Esophagus muscularis mucosa (tissue), 4 donors: ENCODE results near the gene SLC7A7. TPM values are rescaled to one million over a fixed set of nuclear protein-coding genes. Genes with fewer than 3 reads are reported as not detected.
A peak's percentile ranks its signal among the peaks of the same experiment; 100 is the strongest.

Experiments used
- DNase-seq: peaks from one replicate; pipeline ENCODE4 v3.0.0-alpha.2; 2017; ENCODE audit errors: extremely low spot score
- H3K27ac ChIP-seq, 4 donors: fragments of 200-600 bp; sonication (generic); replicated peaks in 1 of 4; 1 replicate in 3 of 4; 2 replicates in 1 of 4; pipeline ENCODE4 v1.5.1; 2016 to 2019; ENCODE audit warnings: mild to moderate bottlenecking in 1 of 4
- H3K27me3 ChIP-seq, 4 donors: fragments of 200-600 bp; sonication (generic); one replicate each; pipeline versions ENCODE4 v1.5.1 to v1.6.0; 2016 to 2019
- H3K36me3 ChIP-seq, 4 donors: fragments of 200-600 bp; sonication (generic); one replicate each; pipeline ENCODE4 v1.5.1; 2016 to 2019
- H3K4me1 ChIP-seq, 4 donors: fragments of 200-600 bp; sonication (generic); one replicate each; pipeline ENCODE4 v1.5.1; 2016 to 2019
- H3K4me3 ChIP-seq, 4 donors: fragments of 200-600 bp; sonication (generic); 1 replicate in 2 of 4; 2 replicates in 2 of 4; pipeline ENCODE4 v1.5.1; 2016 to 2019; ENCODE audit warnings: mild to moderate bottlenecking in 4 of 4, moderate library complexity in 1 of 4
- H3K9me3 ChIP-seq, 4 donors: fragments of 200-600 bp; sonication (generic); 1 replicate in 3 of 4; 2 replicates in 1 of 4; pipeline ENCODE4 v1.5.1; 2016 to 2019
- CTCF ChIP-seq, 3 experiments: fragments of 200-600 bp in 2 of 3; fragments of 450-650 bp in 1 of 3; sonication (generic) in 2 of 3; IDR thresholded peaks; one replicate each; pipeline ENCODE4 v1.5.1; 2017 to 2019; ENCODE audit warnings: antibody characterized with exemption in 3 of 3, mild to moderate bottlenecking in 2 of 3, moderate library complexity in 1 of 3
- EP300 ChIP-seq: sonication (generic); formaldehyde crosslinking; IDR thresholded peaks from one replicate; pipeline ENCODE4 v1.6.1; 2017; ENCODE audit warnings: antibody characterized with exemption
- POLR2A ChIP-seq: fragments of 450-650 bp; IDR thresholded peaks from one replicate; pipeline ENCODE4 v1.6.1; 2017; ENCODE audit warnings: antibody characterized with exemption, moderate library complexity, mild to moderate bottlenecking, low read depth
- POLR2AphosphoS5 ChIP-seq, 2 donors: sonication (generic); formaldehyde crosslinking; IDR thresholded peaks; one replicate each; pipeline ENCODE4 v1.6.1; 2017; ENCODE audit warnings: antibody characterized with exemption in 2 of 2
- WGBS: methylation state at CpG from one replicate; pipeline ENCODE4 v1.1.5; 2018; 5-methylcytosine and 5-hydroxymethylcytosine counted together
- intact Hi-C: fragments of 100-400 bp; cut with DNase I; formaldehyde crosslinking; loops from one replicate; pipeline ENCODE4 v1.15.1; 2023
- total RNA-seq, 4 donors: library from RNA; depleted of rRNA; stranded (reverse); fragments of >200 nt; gene quantifications; one replicate each; pipeline versions ENCODE4 v1.1.0 to v1.2.1, GENCODE V29; 2016

SLC7A7 gene
- total RNA-seq, 4 donors from 2014 or later: 9.6 to 22.9 (median 15.3) TPM

DNA sequence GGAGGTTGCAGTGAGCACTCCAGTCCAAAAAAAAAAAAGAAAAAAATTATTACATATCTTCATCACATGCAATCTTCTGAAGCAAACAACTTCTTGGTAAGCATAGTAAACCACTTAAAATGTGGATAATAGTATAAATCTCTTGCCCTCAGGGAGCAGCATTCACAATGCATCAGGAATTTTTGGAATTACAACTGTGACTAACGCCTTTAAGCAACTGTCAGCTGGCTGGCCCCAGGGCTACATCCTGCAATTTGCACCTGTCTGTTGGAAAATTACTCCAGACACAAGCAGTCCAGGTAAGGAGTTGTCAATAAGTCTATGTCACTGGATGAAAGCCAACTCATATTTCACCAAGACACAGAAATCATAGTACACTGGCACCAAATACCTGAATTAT, 5.5 kb upstream of the SLC7A7 start:
- intact Hi-C loops: loop anchor here (5.0 kb wide), 1 partner anchor 263 kb away; no protein-coding TSS in a partner anchor
- no peaks in the 10 kb centered on the region for H3K27me3 ChIP-seq
- no peaks in the 10 kb centered on the region for H3K9me3 ChIP-seq
- no peak overlapping the region for H3K27ac ChIP-seq
- WGBS: 94% methylated on average over 1 of the region's 1 CpG
- H3K4me1 ChIP-seq: peaks cover 20 to 55% (median 47%) of the 10 kb centered on the region in 4 donors
- TF ChIP-seq POLR2A (no peak), EP300 (no peak), CTCF (IDR thresholded peaks at IDR 0.05) (no peak), POLR2AphosphoS5 (IDR thresholded peaks at IDR 0.05) (no peak)
- no peak for DNase-seq
- H3K36me3 ChIP-seq: no peaks in the 10 kb centered on the region
- no peak overlapping the region for H3K4me3 ChIP-seq

DNA sequence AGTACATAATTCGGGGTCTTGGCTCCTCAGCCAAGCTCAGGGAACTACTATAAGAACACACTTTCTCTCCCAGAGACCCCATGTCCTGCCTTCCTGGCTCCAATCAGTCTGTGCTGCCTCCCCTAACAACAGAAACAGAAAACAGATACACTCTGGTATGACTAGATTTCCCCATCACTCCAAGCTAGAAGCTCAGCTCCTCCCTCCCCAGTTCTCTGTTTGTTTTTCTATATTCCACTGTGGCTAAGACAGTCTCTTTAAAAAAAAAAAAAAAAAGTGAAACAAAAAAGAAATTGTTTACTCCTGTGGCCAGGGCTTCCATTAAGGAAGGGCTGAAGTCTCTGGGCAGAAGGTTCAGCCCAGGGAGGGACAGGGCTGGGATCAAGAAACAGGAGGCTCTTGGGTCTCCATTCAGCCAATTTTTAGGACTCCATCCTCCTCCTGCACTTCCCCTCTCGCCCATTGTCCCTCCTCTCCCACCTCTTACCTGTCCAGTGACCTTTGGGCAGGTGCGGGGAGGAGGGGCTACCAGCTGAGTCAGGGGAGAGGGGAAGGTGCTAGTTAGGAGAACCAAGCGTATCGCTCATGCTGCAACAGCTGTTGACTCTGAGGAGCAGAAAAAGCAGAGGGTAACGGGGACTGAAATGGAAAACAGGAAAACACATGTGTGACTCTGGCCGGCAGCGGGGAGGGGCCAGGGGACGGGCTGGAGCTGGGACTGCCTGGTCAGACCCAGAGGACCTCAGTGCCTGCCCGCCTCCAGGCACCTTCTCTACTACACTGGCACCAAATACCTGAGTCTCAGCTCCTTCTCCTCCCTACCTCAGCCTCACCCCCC, 4.1 kb upstream of the SLC7A7 start:
- Histone ChIP-seq H3K9me3 (no peaks in the 10 kb centered on the region), H3K4me3 (peak overlapping the region; percentile 23 to 45 (median 32)), H3K4me1 (peaks cover 14 to 48% (median 40%) of the 10 kb centered on the region in 4 donors), H3K36me3 (no peaks in the 10 kb centered on the region), H3K27me3 (no peaks in the 10 kb centered on the region), H3K27ac (peak overlapping the region; percentile 47 to 60 (median 49))
- intact Hi-C loops: loop anchor here (10.0 kb wide), 1 partner anchor 165 kb away; no protein-coding TSS in a partner anchor
- WGBS: 32% methylated on average over 10 of the region's 10 CpGs
- no peak for DNase-seq
- TF ChIP-seq POLR2AphosphoS5 (IDR thresholded peaks at IDR 0.05): no peak
- no peak for TF ChIP-seq POLR2A
- no peak for TF ChIP-seq CTCF (IDR thresholded peaks at IDR 0.05)
- TF ChIP-seq EP300: no peak

DNA sequence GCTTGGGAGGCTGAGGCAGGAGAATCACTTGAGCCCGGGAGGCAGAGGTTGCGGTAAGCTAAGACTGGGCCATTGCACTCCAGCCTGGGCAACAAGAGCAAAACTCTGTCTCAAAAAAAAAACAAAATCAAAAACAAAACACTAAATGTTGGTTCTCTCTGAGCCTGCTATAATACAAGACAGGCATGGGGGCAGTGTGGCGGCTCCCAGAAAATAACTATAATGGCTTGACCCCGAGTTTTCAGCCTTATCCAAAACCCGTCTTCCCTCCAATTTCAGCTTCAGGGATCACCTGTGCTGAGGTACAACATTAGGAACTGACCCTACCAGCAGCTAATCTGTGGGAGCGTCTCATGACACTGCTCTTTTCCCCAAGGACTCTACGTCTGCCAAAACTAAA, 862 bp downstream of the SLC7A7 start:
- intact Hi-C loops: loop anchor here (10.0 kb wide), 1 partner anchor 160 kb away; no protein-coding TSS in a partner anchor
- TF ChIP-seq POLR2AphosphoS5 (IDR thresholded peaks at IDR 0.05) (no peak), EP300 (no peak), CTCF (IDR thresholded peaks at IDR 0.05) (no peak), POLR2A (no peak)
- Histone ChIP-seq H3K9me3 (no peaks in the 10 kb centered on the region), H3K4me3 (peak overlapping the region in 3 of 4 donors; percentile 12 to 33 (median 29)), H3K4me1 (peaks cover 3 to 14% (median 9%) of the 10 kb centered on the region in 4 donors), H3K27ac (no peak overlapping the region), H3K36me3 (no peaks in the 10 kb centered on the region), H3K27me3 (no peaks in the 10 kb centered on the region)
- DNase-seq: no peak
- 81% methylated on average over 7 of the region's 7 CpGs for WGBS

- no peaks in the 10 kb centered on the region for H3K27me3 ChIP-seq
- TF ChIP-seq POLR2AphosphoS5 (IDR thresholded peaks at IDR 0.05) (no peak), CTCF (IDR thresholded peaks at IDR 0.05) (no peak), POLR2A (no peak), EP300 (no peak)
- peaks cover 0 to 5% (median 0%) of the 10 kb centered on the region in 4 donors for H3K4me1 ChIP-seq
- H3K9me3 ChIP-seq: no peaks in the 10 kb centered on the region
- H3K36me3 ChIP-seq: no peaks in the 10 kb centered on the region
- 71% methylated on average over 6 of the region's 9 CpGs for WGBS
- no peak for DNase-seq
- intact Hi-C loops: loop anchor here (10.0 kb wide), 1 partner anchor 158 kb away; no protein-coding TSS in a partner anchor
- no peak overlapping the region for H3K27ac ChIP-seq
- H3K4me3 ChIP-seq: no peak overlapping the region
Observed at GRCh38 chr14:22813145-22813544, 2.1 kb downstream of the SLC7A7 start.
